K562 (cell line): ENCODE measurements around the gene SLC35D3. TPM values are rescaled to one million over a fixed set of nuclear protein-coding genes. Genes with fewer than 3 reads are reported as not detected.

Experiments used
- ATAC-seq: fragments of 200-7000 bp; cut with Tn5 transposase; 3 replicates; pipeline ENCODE4 v1.9.1; 2020; ENCODE audit warnings: moderate library complexity
- BruUV-seq: library from RNA; stranded (reverse); fragments of 400-500 nt; replicated peaks from 2 replicates; lab custom pipeline; 2021; lab: Mats Ljungman, UMichigan
- CTCF ChIA-PET: fragments of 300-600 bp; formaldehyde crosslinking; extraction: SDS; loops from one replicate; lab custom pipeline; 2021; ENCODE audit warnings: low intra/inter-chr PET ratio; lab: Yijun Ruan, JAX
- POLR2A ChIA-PET: fragments of 300-600, 350-650 bp; sonication (Branson Sonifier 250); formaldehyde crosslinking; extraction: SDS; loops from one replicate; lab custom pipeline; 2021; ENCODE audit warnings: antibody characterized with exemption, inconsistent platforms; lab: Yijun Ruan, JAX
- DNase-seq, 4 experiments: peaks; one replicate each; pipeline versions ENCODE4 v3.0.0 to v3.0.0-alpha.2; 2011 to 2018; ENCODE audit warnings: low spot score in 3 of 4, mixed read lengths in 3 of 4; ENCODE audit errors: extremely low read depth in 1 of 4
- FAIRE-seq: peaks from 2 replicates; lab custom pipeline; 2011; peaks lifted over from hg19 to GRCh38; lab: Jason Lieb, UNC
- H2AFZ ChIP-seq: 2 replicates; pipeline ENCODE4 v1.6.0; 2011; ENCODE audit warnings: low read depth, low read length, control low read depth, inconsistent platforms
- H3K27ac ChIP-seq: fragments of 200-600 bp; 3 replicates; pipeline ENCODE4 v1.8.0; 2011; ENCODE audit warnings: low read depth, mild to moderate bottlenecking, control low read depth, inconsistent platforms, low read length, moderate library complexity, mixed read lengths; ENCODE audit errors: extremely low read depth
- H3K27me3 ChIP-seq, 2 experiments: fragments of 300-600 bp in 1 of 2; 2 replicates in 1 of 2; 3 replicates in 1 of 2; pipeline versions ENCODE4 v1.6.0 to v1.8.0; 2011; ENCODE audit warnings: inconsistent platforms in 2 of 2, low read length in 2 of 2, mild to moderate bottlenecking in 1 of 2, mixed read lengths in 1 of 2, moderate library complexity in 1 of 2; ENCODE audit not compliant: control insufficient read depth in 2 of 2, insufficient read depth in 2 of 2
- H3K36me3 ChIP-seq: fragments of 300-600 bp; 3 replicates; pipeline ENCODE4 v1.8.0; 2011; ENCODE audit warnings: mild to moderate bottlenecking, low read length, inconsistent platforms; ENCODE audit not compliant: control insufficient read depth, insufficient read depth
- H3K4me1 ChIP-seq, 2 experiments: fragments of 200-600 bp in 1 of 2; replicated peaks in 1 of 2; 2 replicates in 1 of 2; 3 replicates in 1 of 2; pipeline versions ENCODE4 v1.5.1 to v1.8.0; 2011; ENCODE audit warnings: inconsistent platforms in 2 of 2, low read length in 2 of 2, mild to moderate bottlenecking in 1 of 2, mixed read lengths in 1 of 2, moderate library complexity in 1 of 2; ENCODE audit not compliant: control insufficient read depth in 2 of 2, insufficient read depth in 2 of 2
- H3K4me2 ChIP-seq: 2 replicates; pipeline ENCODE4 v1.6.1; 2011; ENCODE audit warnings: low read length, control low read depth, inconsistent platforms, mixed read lengths; ENCODE audit not compliant: insufficient read depth
- H3K4me3 ChIP-seq: fragments of 200-600 bp; sonication (generic), shearing (Covaris generic); 2 replicates; pipeline ENCODE4 v1.5.1; 2016; ENCODE audit warnings: control low read depth, inconsistent platforms
- H3K79me2 ChIP-seq: fragments of 200-600 bp; 3 replicates; pipeline ENCODE4 v1.8.0; 2011; ENCODE audit warnings: low read length, inconsistent platforms; ENCODE audit not compliant: control insufficient read depth, insufficient read depth
- H3K9ac ChIP-seq, 2 experiments: 2 replicates each; pipeline versions ENCODE4 v1.6.0 to v1.6.1; 2011; ENCODE audit warnings: low read depth in 2 of 2, low read length in 2 of 2, control low read depth in 1 of 2, inconsistent platforms in 1 of 2, mild to moderate bottlenecking in 1 of 2, mixed read lengths in 1 of 2; ENCODE audit not compliant: insufficient read depth in 1 of 2
- H3K9me1 ChIP-seq: one replicate; pipeline ENCODE4 v1.6.0; 2011; ENCODE audit warnings: inconsistent platforms, mild to moderate bottlenecking, low read length, moderate library complexity; ENCODE audit not compliant: control insufficient read depth, insufficient read depth
- H3K9me3 ChIP-seq: replicated peaks from 2 replicates; pipeline ENCODE4 v1.5.1; 2011; ENCODE audit warnings: low read depth, low read length, inconsistent platforms; ENCODE audit not compliant: control insufficient read depth, insufficient read depth
- H4K20me1 ChIP-seq: replicated peaks from 2 replicates; pipeline ENCODE4 v1.6.1; 2011; ENCODE audit warnings: low read length, inconsistent platforms, mixed read lengths; ENCODE audit not compliant: control insufficient read depth, insufficient read depth
- ARID3A ChIP-seq: IDR thresholded peaks from 2 replicates; pipeline ENCODE4 v1.6.1; 2012; ENCODE audit warnings: low read depth, low read length, improper control_type of control experiment, borderline replicate concordance
- BDP1 ChIP-seq: IDR thresholded peaks from 3 replicates; pipeline ENCODE4 v1.6.1; 2011; ENCODE audit not compliant: insufficient read length, insufficient read depth
- FOXA1 ChIP-seq: fragments of 450-650 bp; IDR thresholded peaks from 2 replicates; pipeline ENCODE4 v1.6.1; 2016; ENCODE audit warnings: mild to moderate bottlenecking, borderline replicate concordance
- HMGN3 ChIP-seq: IDR thresholded peaks from 2 replicates; pipeline ENCODE4 v1.6.1; 2011; ENCODE audit warnings: borderline replicate concordance, low read depth, mild to moderate bottlenecking, mixed read lengths, low read length; ENCODE audit not compliant: insufficient read length; ENCODE audit errors: extremely low read depth
- LEF1 ChIP-seq: fragments of 450-650 bp; IDR thresholded peaks from 2 replicates; pipeline ENCODE4 v1.6.1; 2016; ENCODE audit warnings: mild to moderate bottlenecking
- MAFF ChIP-seq: IDR thresholded peaks from 2 replicates; pipeline ENCODE4 v1.6.1; 2012; ENCODE audit warnings: low read length, improper control_type of control experiment
- NCOR1 ChIP-seq: fragments of 450-650 bp; IDR thresholded peaks from 2 replicates; pipeline ENCODE4 v1.6.1; 2016; ENCODE audit warnings: mild to moderate bottlenecking, moderate library complexity
- NFXL1 ChIP-seq: fragments of 450-650 bp; formaldehyde crosslinking; IDR thresholded peaks from 2 replicates; pipeline ENCODE4 v1.4.0; 2021; ENCODE audit warnings: mild to moderate bottlenecking
- SIN3B ChIP-seq: fragments of 450-650 bp; IDR thresholded peaks from 2 replicates; pipeline ENCODE4 v1.6.1; 2017; ENCODE audit warnings: low read depth, mild to moderate bottlenecking, moderate library complexity
- SNIP1 ChIP-seq: fragments of 450-650 bp; IDR thresholded peaks from 2 replicates; pipeline ENCODE4 v1.7.1; 2017; ENCODE audit warnings: low read depth, mild to moderate bottlenecking
- THAP7 ChIP-seq: fragments of 250-450 bp; sonication (Bioruptor Pico); IDR thresholded peaks from 2 replicates; pipeline ENCODE4 v1.5.0; 2021
- TRIM24 ChIP-seq, 2 experiments: fragments of 450-650 bp; IDR thresholded peaks; 2 replicates each; pipeline ENCODE4 v1.6.1; 2016
- ZBTB5 ChIP-seq: fragments of 450-650 bp; IDR thresholded peaks from 2 replicates; pipeline ENCODE4 v1.6.1; 2017; ENCODE audit warnings: antibody characterized with exemption
- ZNF277 ChIP-seq: fragments of 250-450 bp; sonication (Bioruptor Pico); IDR thresholded peaks from 2 replicates; pipeline ENCODE4 v1.8.0; 2022; ENCODE audit warnings: inconsistent platforms, mild to moderate bottlenecking, moderate library complexity, borderline replicate concordance
- ZNF280A ChIP-seq: fragments of 450-650 bp; IDR thresholded peaks from 2 replicates; pipeline ENCODE4 v1.6.1; 2018; ENCODE audit warnings: mild to moderate bottlenecking, low read depth; ENCODE audit not compliant: partially characterized antibody
- ZNF324 ChIP-seq: fragments of 250-450 bp; sonication (Bioruptor Pico); IDR thresholded peaks from 2 replicates; pipeline ENCODE4 v1.4.0; 2020; ENCODE audit warnings: mild to moderate bottlenecking
- ZNF408 ChIP-seq: fragments of 250-450 bp; sonication (Bioruptor Pico); IDR thresholded peaks from 2 replicates; pipeline ENCODE4 v1.4.0; 2020; ENCODE audit warnings: low read depth, mild to moderate bottlenecking, moderate library complexity
- WGBS: fragments of 100-300 bp; shearing (Covaris generic); methylation state at CpG from one replicate; pipeline ENCODE4 v1.1.6; 2016; ENCODE audit warnings: low coverage, mixed read lengths; ENCODE audit not compliant: insufficient coverage; ENCODE audit errors: missing lambda C conversion rate; 5-methylcytosine and 5-hydroxymethylcytosine counted together
- in situ Hi-C: fragments of 300-500 bp; cut with MboI; formaldehyde crosslinking; loops from 4 replicates; pipeline ENCODE4 v1.15.0; 2018; ENCODE audit warnings: inconsistent platforms, mixed read lengths
- intact Hi-C: fragments of 100-400 bp; cut with micrococcal nuclease; formaldehyde crosslinking; loops from 2 replicates; pipeline ENCODE4 v1.14.2; 2022
- polyA plus RNA-seq, 8 experiments: library from polyadenylated mRNA; depleted of rRNA in 4 of 8; stranded (reverse) in 5 of 8; unstranded in 3 of 8; fragments of >200 nt; fragmentation: Nextera tagmentation in 2 of 8; fragmentation: Illumina TruSeq in 1 of 8; extraction: Ambion mirVana in 2 of 8; extraction: Trizol in 1 of 8; gene quantifications; 2 replicates each; pipeline versions ENCODE4 v1.2.1 to v1.2.3, GENCODE V29; 2011 to 2014; ENCODE audit warnings: inconsistent platforms in 1 of 8, missing spikeins in 1 of 8
- total RNA-seq, 7 experiments: library from RNA; depleted of rRNA in 6 of 7; stranded (reverse); fragments of >200 nt in 6 of 7; fragmentation: Illumina TruSeq in 2 of 7; extraction: Trizol in 2 of 7; gene quantifications; 2 replicates each; pipeline versions ENCODE4 v1.2.1 to v1.2.3, GENCODE V29; 2011 to 2021; ENCODE audit warnings: low replicate concordance in 1 of 7

SLC35D3 gene
- total and polyA plus RNA-seq, 9 of the 15 experiments (the other 6 are each of a cell fraction or from before 2014, with no cell fraction given) = not detected

GRCh38 chr6:136926383-136926782 is 4.3 kb downstream of the SLC35D3 start:
- peaks cover 0 to 27% of the 10 kb centered on the region in 2 experiments; a peak in 2 of 5 replicates for H3K4me1 ChIP-seq
- no peak for ATAC-seq
- in situ Hi-C loops (no loop called here), intact Hi-C loops (loop anchor here (2.0 to 10.0 kb wide), 5 partner anchors 80 to 584 kb away; partner anchors contain the start of gene MAP7)
- no peak overlapping the region for H3K27ac ChIP-seq
- no peaks in the 10 kb centered on the region for H4K20me1 ChIP-seq
- H3K79me2 ChIP-seq = no peaks in the 10 kb centered on the region
- no peak overlapping the region for H3K9ac ChIP-seq
- no peaks in the 10 kb centered on the region for H3K36me3 ChIP-seq
- WGBS = 26% methylated on average over 2 of the region's 2 CpGs
- no TSS peak for BruUV-seq
- H3K4me2 ChIP-seq = no peak overlapping the region
- H3K9me3 ChIP-seq = no peaks in the 10 kb centered on the region
- DNase-seq = no peak
- ChIA-PET CTCF (interaction anchor here (0.6 kb wide), 1 partner anchor 129 kb away, joined by 5 read pairs; no protein-coding TSS in a partner anchor), POLR2A (interaction anchor here (0.9 to 1.6 kb wide), 3 partner anchors 10 to 33 kb away, joined by 3 to 6 read pairs (median 3); no protein-coding TSS in a partner anchor)
- peaks cover 8 to 41% of the 10 kb centered on the region in 2 experiments; a peak in 3 of 5 replicates for H3K27me3 ChIP-seq
- H3K9me1 ChIP-seq = no peaks in the 10 kb centered on the region
- no peak overlapping the region for H3K4me3 ChIP-seq
- no peak overlapping the region for H2AFZ ChIP-seq
- no peak for FAIRE-seq
- TF ChIP-seq NFXL1 (CRISPR knock-in tag) (no peak), SIN3B (no peak), ARID3A (no peak), SNIP1 (no peak), ZNF280A (no peak), ZNF408 (CRISPR knock-in tag) (no peak), ZNF324 (CRISPR knock-in tag) (no peak), THAP7 (CRISPR knock-in tag) (no peak), MAFF (no peak), FOXA1 (no peak), BDP1 (no peak), HMGN3 (no peak), ZNF277 (no peak), TRIM24 (IDR thresholded peaks at IDR 0.05) (no peak), ZBTB5 (no peak), LEF1 (no peak), NCOR1 (no peak)
